Breast epithelium (tissue), 4 donors: ENCODE data around the gene PDLIM3. TPM values are rescaled to one million over a fixed set of nuclear protein-coding genes. Genes with fewer than 3 reads are reported as not detected.
"Not testable (repeated sequence)": the region's sequence is repeated elsewhere in the genome, so short reads cannot be mapped to it uniquely, and the experiment has no call there.

ENCODE experiments used
- DNase-seq, 2 donors: peaks; one replicate each; pipeline ENCODE4 v3.0.0-alpha.2; 2019; ENCODE audit warnings: low spot score in 2 of 2
- H3K27ac ChIP-seq, 2 donors: fragments of 200-600 bp; sonication (generic) in 1 of 2; one replicate each; pipeline ENCODE4 v1.5.1; 2016 to 2019; ENCODE audit warnings: mild to moderate bottlenecking in 1 of 2
- H3K27me3 ChIP-seq, 2 donors: fragments of 200-600 bp; sonication (generic) in 1 of 2; one replicate each; pipeline versions ENCODE4 v1.5.1 to v1.6.0; 2017 to 2019; ENCODE audit warnings: control low read depth in 1 of 2, mild to moderate bottlenecking in 1 of 2
- H3K36me3 ChIP-seq: fragments of 200-600 bp; one replicate; pipeline ENCODE4 v1.5.1; 2019
- H3K4me1 ChIP-seq, 2 donors: fragments of 200-600 bp; sonication (generic); one replicate each; pipeline ENCODE4 v1.5.1; 2016 to 2019; ENCODE audit warnings: control low read depth in 1 of 2
- H3K4me3 ChIP-seq, 3 donors: fragments of 200-600 bp; sonication (generic); 1 replicate in 2 of 3; 2 replicates in 1 of 3; pipeline ENCODE4 v1.5.1; 2016 to 2019; ENCODE audit warnings: mild to moderate bottlenecking in 3 of 3, moderate library complexity in 2 of 3
- H3K9me3 ChIP-seq, 2 donors: fragments of 200-600 bp; sonication (generic) in 1 of 2; one replicate each; pipeline ENCODE4 v1.5.1; 2016 to 2019; ENCODE audit warnings: control low read depth in 1 of 2
- POLR2A ChIP-seq: fragments of 450-650 bp; IDR thresholded peaks from one replicate; pipeline ENCODE4 v1.6.1; 2016; ENCODE audit warnings: antibody characterized with exemption, mild to moderate bottlenecking, moderate library complexity
- POLR2AphosphoS5 ChIP-seq, 3 donors: sonication (generic); formaldehyde crosslinking; IDR thresholded peaks; one replicate each; pipeline ENCODE4 v1.6.1; 2017; ENCODE audit warnings: antibody characterized with exemption in 3 of 3
- intact Hi-C: fragments of 100-400 bp; cut with DNase I; formaldehyde crosslinking; loops from one replicate; pipeline ENCODE4 v1.15.1; 2023; ENCODE audit warnings: low total_unique reads
- total RNA-seq, 3 donors: library from RNA; depleted of rRNA; stranded (reverse); fragments of >200 nt; gene quantifications; one replicate each; pipeline ENCODE4 v1.1.0, GENCODE V29; 2016
- TF ChIP-seq, protein P1 (sequence below), 3 donors: fragments of 450-650 bp; IDR thresholded peaks; one replicate each; pipeline ENCODE4 v1.5.1; 2016 to 2017; ENCODE audit warnings: antibody characterized with exemption in 3 of 3, mild to moderate bottlenecking in 3 of 3, moderate library complexity in 3 of 3

The PDLIM3 gene
- total RNA-seq, 3 donors from 2014 or later = 25.3 to 181 (median 175) TPM

DNA sequence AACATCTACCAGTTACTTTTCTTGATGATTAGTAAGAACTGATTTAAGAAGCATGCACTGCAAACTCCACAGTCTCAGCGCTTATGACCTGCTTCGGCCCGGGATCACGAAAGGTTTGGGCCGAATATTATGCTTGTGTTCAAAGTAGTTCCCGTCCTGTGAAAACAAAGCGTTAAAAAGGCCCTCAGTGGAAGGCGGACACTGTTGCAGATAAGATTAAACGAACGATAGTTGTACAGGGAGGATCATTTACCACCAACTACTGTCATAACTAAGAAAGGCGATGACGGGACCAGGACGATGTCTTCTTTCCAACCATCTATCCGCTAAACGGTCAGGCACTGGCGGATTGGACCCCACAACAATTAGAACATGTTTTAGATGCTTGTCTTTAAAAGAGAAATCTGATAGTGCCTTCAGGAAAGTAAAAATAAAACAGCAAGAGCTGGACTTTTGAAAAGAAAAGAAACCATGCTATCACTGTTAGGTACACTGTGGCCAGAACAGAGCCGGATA, 21.1 kb downstream of the PDLIM3 start:
- H3K27ac ChIP-seq = peak overlapping the region; percentile 38 to 65
- no peaks in the 10 kb centered on the region for H3K9me3 ChIP-seq
- TF ChIP-seq POLR2AphosphoS5 (IDR thresholded peaks at IDR 0.05) = no peak
- TF ChIP-seq POLR2A = no peak
- TF ChIP-seq, protein P1, sequence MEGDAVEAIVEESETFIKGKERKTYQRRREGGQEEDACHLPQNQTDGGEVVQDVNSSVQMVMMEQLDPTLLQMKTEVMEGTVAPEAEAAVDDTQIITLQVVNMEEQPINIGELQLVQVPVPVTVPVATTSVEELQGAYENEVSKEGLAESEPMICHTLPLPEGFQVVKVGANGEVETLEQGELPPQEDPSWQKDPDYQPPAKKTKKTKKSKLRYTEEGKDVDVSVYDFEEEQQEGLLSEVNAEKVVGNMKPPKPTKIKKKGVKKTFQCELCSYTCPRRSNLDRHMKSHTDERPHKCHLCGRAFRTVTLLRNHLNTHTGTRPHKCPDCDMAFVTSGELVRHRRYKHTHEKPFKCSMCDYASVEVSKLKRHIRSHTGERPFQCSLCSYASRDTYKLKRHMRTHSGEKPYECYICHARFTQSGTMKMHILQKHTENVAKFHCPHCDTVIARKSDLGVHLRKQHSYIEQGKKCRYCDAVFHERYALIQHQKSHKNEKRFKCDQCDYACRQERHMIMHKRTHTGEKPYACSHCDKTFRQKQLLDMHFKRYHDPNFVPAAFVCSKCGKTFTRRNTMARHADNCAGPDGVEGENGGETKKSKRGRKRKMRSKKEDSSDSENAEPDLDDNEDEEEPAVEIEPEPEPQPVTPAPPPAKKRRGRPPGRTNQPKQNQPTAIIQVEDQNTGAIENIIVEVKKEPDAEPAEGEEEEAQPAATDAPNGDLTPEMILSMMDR (IDR thresholded peaks at IDR 0.05) = no peak
- no peaks in the 10 kb centered on the region for H3K36me3 ChIP-seq
- H3K4me3 ChIP-seq = no peak overlapping the region
- intact Hi-C loops = no loop called here
- no peaks in the 10 kb centered on the region for H3K27me3 ChIP-seq
- H3K4me1 ChIP-seq = no peaks in the 10 kb centered on the region
- no peak for DNase-seq

DNA sequence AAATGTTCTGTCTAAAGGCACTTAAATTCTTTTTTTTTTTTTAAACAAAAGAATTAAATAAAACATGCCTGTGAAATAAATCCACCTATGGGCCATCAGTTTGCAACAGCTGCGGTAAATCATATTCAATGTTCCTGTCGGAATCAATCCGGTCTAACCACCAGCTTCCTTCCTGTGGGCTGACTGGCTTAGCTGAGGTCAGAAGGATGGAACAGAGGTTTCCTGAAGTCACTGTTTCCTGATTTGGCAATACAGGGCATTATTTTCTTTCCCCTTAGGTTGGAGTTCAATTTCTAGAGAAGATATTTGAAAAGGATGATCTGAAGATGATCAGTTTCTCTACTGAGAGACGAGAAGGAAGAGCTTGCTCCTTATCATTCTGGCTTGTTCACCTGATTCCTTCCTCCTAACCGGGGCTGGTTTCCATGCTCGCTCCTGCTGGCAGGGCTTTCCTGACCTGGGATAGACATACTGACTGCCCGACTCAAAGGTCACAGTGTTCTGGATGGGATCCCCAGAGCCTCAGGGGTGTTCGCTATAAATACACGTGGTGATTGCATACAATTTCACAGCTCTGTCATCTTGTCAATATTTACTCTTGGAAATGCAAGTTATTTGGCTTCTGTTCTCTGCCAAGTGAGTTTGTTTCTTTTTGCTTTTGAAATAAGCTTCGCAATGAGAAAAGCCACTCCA, 21.7 kb downstream of the PDLIM3 start:
- Histone ChIP-seq H3K4me3 (no peak overlapping the region), H3K36me3 (no peaks in the 10 kb centered on the region), H3K9me3 (no peaks in the 10 kb centered on the region), H3K27ac (peak overlapping the region; percentile 38 to 65), H3K27me3 (no peaks in the 10 kb centered on the region), H3K4me1 (no peaks in the 10 kb centered on the region)
- intact Hi-C loops = no loop called here
- no peak for DNase-seq
- TF ChIP-seq, protein P1 (IDR thresholded peaks at IDR 0.05) = no peak
- peak in 1 of 3 donors; percentile 22 for TF ChIP-seq POLR2AphosphoS5 (IDR thresholded peaks at IDR 0.05)

DNA sequence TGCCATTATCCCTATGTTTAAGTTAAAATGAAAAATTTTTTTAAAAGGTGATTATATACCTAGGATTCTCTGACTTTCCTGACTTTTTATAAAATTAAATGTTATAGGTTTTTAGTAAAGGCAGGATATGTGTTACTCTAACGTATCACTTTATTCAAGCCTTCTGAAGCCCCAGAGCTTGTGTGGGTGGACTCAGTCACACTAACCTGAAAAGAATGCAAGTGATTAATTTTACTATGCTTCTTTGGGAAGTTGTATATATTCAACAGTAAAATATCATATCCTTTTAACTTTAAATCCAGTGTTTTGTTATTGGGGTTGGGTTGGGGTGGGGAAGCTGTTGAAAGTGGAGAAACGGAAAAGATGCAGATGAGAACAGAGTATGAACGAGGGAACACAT, 22.8 kb downstream of the PDLIM3 start:
- no peak overlapping the region for H3K4me3 ChIP-seq
- intact Hi-C loops = no loop called here
- H3K9me3 ChIP-seq = no peaks in the 10 kb centered on the region
- no peaks in the 10 kb centered on the region for H3K4me1 ChIP-seq
- no peak for TF ChIP-seq POLR2AphosphoS5 (IDR thresholded peaks at IDR 0.05)
- no peak for TF ChIP-seq POLR2A
- TF ChIP-seq, protein P1 (IDR thresholded peaks at IDR 0.05) = no peak
- no peak overlapping the region for H3K27ac ChIP-seq
- DNase-seq = no peak
- no peaks in the 10 kb centered on the region for H3K27me3 ChIP-seq
- H3K36me3 ChIP-seq = no peaks in the 10 kb centered on the region

DNA sequence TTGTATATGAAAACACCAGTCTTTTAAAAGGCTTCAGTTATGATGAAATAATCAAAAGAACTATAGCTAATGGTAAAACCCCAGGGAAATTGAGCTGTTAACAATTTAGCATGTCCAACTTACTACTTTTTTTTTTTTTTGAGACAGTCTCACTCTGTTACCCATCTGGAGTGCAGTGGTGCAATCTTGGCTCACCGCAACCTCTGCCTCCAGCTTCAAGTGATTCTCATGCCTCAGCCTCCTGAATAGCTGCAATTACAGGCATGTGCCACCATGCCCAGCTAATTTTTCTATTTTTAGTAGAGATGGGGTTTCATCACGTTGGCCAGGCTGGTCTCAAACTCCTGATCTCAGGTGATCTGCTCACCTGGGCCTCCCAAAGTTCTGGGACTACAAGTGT, 24.1 kb downstream of the PDLIM3 start:
- H3K27ac ChIP-seq, DNase-seq, H3K4me1 ChIP-seq, H3K9me3 ChIP-seq, H3K36me3 ChIP-seq, H3K27me3 ChIP-seq, H3K4me3 ChIP-seq, intact Hi-C loops: not testable (repeated sequence)

DNA sequence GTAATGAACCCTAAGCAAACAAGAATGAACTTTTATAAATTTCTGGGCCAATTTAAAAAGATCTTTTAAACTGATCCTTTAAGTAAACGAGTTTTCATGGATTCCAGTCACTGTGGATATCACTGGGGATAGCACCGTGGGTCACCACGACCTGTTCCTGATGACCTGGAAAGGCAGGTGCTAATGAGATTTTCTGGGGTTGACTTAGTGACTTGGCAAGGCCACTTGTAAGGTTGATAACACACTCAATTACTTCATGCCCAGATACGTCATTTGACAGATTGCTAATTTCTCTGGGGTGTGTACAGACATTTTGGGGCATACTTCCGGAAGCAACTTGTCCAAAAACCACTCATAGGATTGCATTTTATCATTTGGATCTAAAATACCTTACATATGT, 24.5 kb downstream of the PDLIM3 start:
- no peaks in the 10 kb centered on the region for H3K9me3 ChIP-seq
- TF ChIP-seq POLR2A (no peak), POLR2AphosphoS5 (IDR thresholded peaks at IDR 0.05) (no peak)
- TF ChIP-seq, protein P1 (IDR thresholded peaks at IDR 0.05) = no peak
- H3K27ac ChIP-seq = no peak overlapping the region

More for the DNA sequence above, 24.5 kb downstream of the PDLIM3 start:
- Histone ChIP-seq H3K36me3 (no peaks in the 10 kb centered on the region), H3K27me3 (no peaks in the 10 kb centered on the region), H3K4me3 (no peak overlapping the region), H3K4me1 (no peaks in the 10 kb centered on the region)
- intact Hi-C loops = no loop called here
- no peak for DNase-seq
